OCI-LY7 (cell line): ENCODE data around the gene XAB2. TPM values are rescaled to one million over a fixed set of nuclear protein-coding genes. Genes with fewer than 3 reads are reported as not detected.
A peak's percentile ranks its signal among the peaks of the same experiment; 100 is the strongest.

ENCODE experiments used
- BruUV-seq: library from RNA; stranded (reverse); fragments of 400-500 nt; replicated peaks from 2 replicates; lab custom pipeline; 2021; lab: Mats Ljungman, UMichigan
- CTCF ChIA-PET: fragments of 300-600 bp; sonication (Branson Sonifier 250); formaldehyde crosslinking; loops from one replicate; lab custom pipeline; 2022; ENCODE audit warnings: antibody characterized with exemption; ENCODE audit not compliant: unreplicated experiment; lab: Charles Lee
- POLR2A ChIA-PET: fragments of 300-600 bp; sonication (Branson Sonifier 250); formaldehyde crosslinking; loops from one replicate; lab custom pipeline; 2022; ENCODE audit warnings: antibody characterized with exemption; lab: Charles Lee
- DNase-seq: peaks from one replicate; pipeline ENCODE4 v3.0.0-alpha.2; 2015; ENCODE audit warnings: low spot score
- H2AFZ ChIP-seq: fragments of 200-600 bp; sonication (generic), shearing (Covaris generic); 2 replicates; pipeline ENCODE4 v1.6.1; 2014; ENCODE audit warnings: mild to moderate bottlenecking, antibody characterized with exemption, low read length, moderate library complexity
- H3K27ac ChIP-seq: fragments of 200-600 bp; sonication (generic); 2 replicates; pipeline ENCODE4 v1.5.1; 2014; ENCODE audit warnings: mixed run types, low read depth, mild to moderate bottlenecking, moderate library complexity, low read length, inconsistent platforms; ENCODE audit not compliant: poor library complexity, severe bottlenecking
- H3K36me3 ChIP-seq: fragments of 200-600 bp; sonication (generic); 2 replicates; pipeline ENCODE4 v1.6.1; 2014; ENCODE audit warnings: mild to moderate bottlenecking, antibody characterized with exemption, low read length, moderate library complexity, mixed read lengths; ENCODE audit not compliant: insufficient read depth
- H3K4me1 ChIP-seq: fragments of 200-600 bp; sonication (generic); 2 replicates; pipeline ENCODE4 v1.5.1; 2014; ENCODE audit warnings: mild to moderate bottlenecking, low read length; ENCODE audit not compliant: insufficient read depth, poor library complexity, severe bottlenecking
- H3K4me2 ChIP-seq: fragments of 200-600 bp; sonication (generic); 2 replicates; pipeline ENCODE4 v1.6.1; 2014; ENCODE audit warnings: mild to moderate bottlenecking, low read length
- H3K4me3 ChIP-seq: fragments of 200-600 bp; sonication (generic); 2 replicates; pipeline ENCODE4 v1.5.1; 2014; ENCODE audit warnings: mild to moderate bottlenecking, low read depth, low read length; ENCODE audit not compliant: poor library complexity, severe bottlenecking
- H3K79me2 ChIP-seq: fragments of 200-600 bp; sonication (generic); 2 replicates; pipeline ENCODE4 v1.6.1; 2016; ENCODE audit warnings: low read depth, mild to moderate bottlenecking, low read length, moderate library complexity, mixed read lengths; ENCODE audit not compliant: insufficient read depth
- H3K9me2 ChIP-seq: fragments of 200-600 bp; sonication (generic); 2 replicates; pipeline ENCODE4 v1.6.1; 2016; ENCODE audit warnings: mild to moderate bottlenecking, low read length, mixed read lengths; ENCODE audit not compliant: insufficient read depth
- H3K9me3 ChIP-seq: fragments of 200-600 bp; sonication (generic); 2 replicates; pipeline ENCODE4 v1.6.1; 2014; ENCODE audit warnings: mild to moderate bottlenecking, mixed run types, low read length, mixed read lengths
- H4K20me1 ChIP-seq: fragments of 200-600 bp; sonication (generic); 2 replicates; pipeline ENCODE4 v1.6.1; 2014; ENCODE audit warnings: mild to moderate bottlenecking, antibody characterized with exemption, low read length, moderate library complexity, mixed read lengths; ENCODE audit not compliant: insufficient read depth
- CTCF ChIP-seq: fragments of 200-600 bp; sonication (generic); conservative IDR thresholded peaks from 2 replicates; pipeline ENCODE4 v1.5.1; 2014; ENCODE audit warnings: mild to moderate bottlenecking, antibody characterized with exemption, low read length, moderate library complexity, mixed read lengths
- EZH2phosphoT487 ChIP-seq: fragments of 200-600 bp; sonication (generic); IDR thresholded peaks from 2 replicates; pipeline ENCODE4 v1.6.1; 2018; ENCODE audit warnings: low read depth, borderline replicate concordance, mild to moderate bottlenecking, mixed run types, antibody characterized with exemption, low read length, moderate library complexity, mixed read lengths
- intact Hi-C: fragments of 100-400 bp; cut with micrococcal nuclease; formaldehyde crosslinking; loops from one replicate; pipeline ENCODE4 v1.10.0; 2022; ENCODE audit not compliant: unreplicated experiment
- total RNA-seq, 2 experiments: library from RNA; depleted of rRNA in 1 of 2; stranded (reverse); fragments of >200 nt in 1 of 2; shearing (Covaris generic) in 1 of 2; gene quantifications; 2 replicates each; pipeline ENCODE4 v1.2.3, GENCODE V29; 2014 to 2022

The XAB2 gene
- total RNA-seq, 2 experiments from 2014 or later: 36.6 to 39.9 TPM

GRCh38 chr19:7636317-7636690, 7.0 kb upstream of the XAB2 start:
- no peaks in the 10 kb centered on the region for H3K9me3 ChIP-seq
- peak overlapping the region; percentile 45; the same call in 1 of the 2 replicates for H2AFZ ChIP-seq
- no peak overlapping the region for H3K27ac ChIP-seq
- H3K4me1 ChIP-seq: peaks cover 15% of the 10 kb centered on the region
- peak overlapping the region; percentile 98 for H3K4me3 ChIP-seq
- no peak for DNase-seq
- BruUV-seq: no TSS peak
- H3K79me2 ChIP-seq: no peaks in the 10 kb centered on the region; the same call in 1 of the 2 replicates
- H4K20me1 ChIP-seq: no peaks in the 10 kb centered on the region
- ChIA-PET POLR2A (no interaction called here), CTCF (no interaction called here)
- H3K4me2 ChIP-seq: peak overlapping the region; percentile 51
- intact Hi-C loops: no loop called here
- H3K9me2 ChIP-seq: no peaks in the 10 kb centered on the region
- TF ChIP-seq EZH2phosphoT487 (no peak), CTCF (no peak)
- H3K36me3 ChIP-seq: peaks cover 9% of the 10 kb centered on the region; the same call in 1 of the 2 replicates

GRCh38 chr19:7635670-7636069, 6.3 kb upstream of the XAB2 start:
- Histone ChIP-seq H4K20me1 (no peaks in the 10 kb centered on the region), H3K36me3 (peaks cover 9% of the 10 kb centered on the region; the same call in 1 of the 2 replicates), H3K27ac (no peak overlapping the region), H3K4me2 (no peak overlapping the region), H3K4me1 (peaks cover 17% of the 10 kb centered on the region), H3K79me2 (peaks cover 1% of the 10 kb centered on the region; the same call in 1 of the 2 replicates), H3K9me3 (no peaks in the 10 kb centered on the region), H3K4me3 (no peak overlapping the region), H2AFZ (no peak overlapping the region), H3K9me2 (no peaks in the 10 kb centered on the region)
- POLR2A ChIA-PET: no interaction called here
- no peak for DNase-seq
- intact Hi-C loops: no loop called here
- no TSS peak for BruUV-seq
- CTCF ChIA-PET: no interaction called here
- TF ChIP-seq CTCF (no peak), EZH2phosphoT487 (no peak)

DNA sequence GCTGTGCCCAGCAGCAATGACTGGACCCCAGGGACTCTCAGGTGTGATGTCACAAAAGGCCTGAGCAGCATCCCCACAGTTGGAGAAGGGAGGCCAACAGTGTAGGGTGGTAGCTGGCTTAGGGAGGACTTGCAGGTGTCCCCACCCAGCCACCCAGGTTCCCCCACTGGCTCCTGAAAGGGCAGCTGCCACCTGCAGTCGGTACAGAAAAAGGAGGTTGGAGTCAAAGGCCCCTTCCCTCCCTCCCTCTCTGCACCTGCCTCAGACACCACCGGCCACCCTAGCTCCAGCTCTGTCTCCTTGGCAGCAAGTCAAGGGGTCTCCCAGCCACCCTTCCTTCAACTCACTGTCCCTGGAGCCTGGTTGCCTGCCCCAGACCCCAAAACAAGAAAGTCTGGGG, 4.4 kb upstream of the XAB2 start, which contains the start of gene PCP2:
Gene PCP2 (minus strand): TSS at position 22 of the 400 bp plus-strand sequence. CDS start 262 bp downstream, outside the sequence.
- H3K27ac ChIP-seq: no peak within 1 kb of the TSS
- no peaks in the 10 kb centered on the region for H4K20me1 ChIP-seq
- H3K9me3 ChIP-seq: no peaks in the 10 kb centered on the region
- peaks cover 9% of the 10 kb centered on the region; the same call in 1 of the 2 replicates for H3K36me3 ChIP-seq
- no peak within 1 kb of the TSS for H3K4me3 ChIP-seq
- H3K79me2 ChIP-seq: peaks cover 19% of the 10 kb centered on the region
- CTCF ChIA-PET: no interaction called here
- BruUV-seq: no TSS peak
- H3K9me2 ChIP-seq: no peaks in the 10 kb centered on the region
- peaks cover 22% of the 10 kb centered on the region for H3K4me1 ChIP-seq
- TF ChIP-seq CTCF (no peak), EZH2phosphoT487 (no peak)
- H3K4me2 ChIP-seq: no peak within 1 kb of the TSS
- DNase-seq: no peak
- intact Hi-C loops: no loop called here
- H2AFZ ChIP-seq: no peak within 1 kb of the TSS
- POLR2A ChIA-PET: no interaction called here
